K562 (cell line): ENCODE data around the gene GOSR1. TPM values are rescaled to one million over a fixed set of nuclear protein-coding genes. Genes with fewer than 3 reads are reported as not detected.

ENCODE experiments used
- ATAC-seq: fragments of 200-7000 bp; cut with Tn5 transposase; 3 replicates; pipeline ENCODE4 v1.9.1; 2020; ENCODE audit warnings: moderate library complexity
- BruUV-seq: library from RNA; stranded (reverse); fragments of 400-500 nt; replicated peaks from 2 replicates; lab custom pipeline; 2021; lab: Mats Ljungman, UMichigan
- CTCF ChIA-PET: fragments of 300-600 bp; formaldehyde crosslinking; extraction: SDS; loops from one replicate; lab custom pipeline; 2021; ENCODE audit warnings: low intra/inter-chr PET ratio; lab: Yijun Ruan, JAX
- POLR2A ChIA-PET: fragments of 300-600, 350-650 bp; sonication (Branson Sonifier 250); formaldehyde crosslinking; extraction: SDS; loops from one replicate; lab custom pipeline; 2021; ENCODE audit warnings: antibody characterized with exemption, inconsistent platforms; lab: Yijun Ruan, JAX
- DNase-seq, 4 experiments: peaks; one replicate each; pipeline versions ENCODE4 v3.0.0 to v3.0.0-alpha.2; 2011 to 2018; ENCODE audit warnings: low spot score in 3 of 4, mixed read lengths in 3 of 4; ENCODE audit errors: extremely low read depth in 1 of 4
- FAIRE-seq: peaks from 2 replicates; lab custom pipeline; 2011; peaks lifted over from hg19 to GRCh38; lab: Jason Lieb, UNC
- H2AFZ ChIP-seq: 2 replicates; pipeline ENCODE4 v1.6.0; 2011; ENCODE audit warnings: low read depth, low read length, control low read depth, inconsistent platforms
- H3K27ac ChIP-seq: fragments of 200-600 bp; 3 replicates; pipeline ENCODE4 v1.8.0; 2011; ENCODE audit warnings: low read depth, mild to moderate bottlenecking, control low read depth, inconsistent platforms, low read length, moderate library complexity, mixed read lengths; ENCODE audit errors: extremely low read depth
- H3K27me3 ChIP-seq, 2 experiments: fragments of 300-600 bp in 1 of 2; 2 replicates in 1 of 2; 3 replicates in 1 of 2; pipeline versions ENCODE4 v1.6.0 to v1.8.0; 2011; ENCODE audit warnings: inconsistent platforms in 2 of 2, low read length in 2 of 2, mild to moderate bottlenecking in 1 of 2, mixed read lengths in 1 of 2, moderate library complexity in 1 of 2; ENCODE audit not compliant: control insufficient read depth in 2 of 2, insufficient read depth in 2 of 2
- H3K36me3 ChIP-seq: fragments of 300-600 bp; 3 replicates; pipeline ENCODE4 v1.8.0; 2011; ENCODE audit warnings: mild to moderate bottlenecking, low read length, inconsistent platforms; ENCODE audit not compliant: control insufficient read depth, insufficient read depth
- H3K4me1 ChIP-seq, 2 experiments: fragments of 200-600 bp in 1 of 2; replicated peaks in 1 of 2; 2 replicates in 1 of 2; 3 replicates in 1 of 2; pipeline versions ENCODE4 v1.5.1 to v1.8.0; 2011; ENCODE audit warnings: inconsistent platforms in 2 of 2, low read length in 2 of 2, mild to moderate bottlenecking in 1 of 2, mixed read lengths in 1 of 2, moderate library complexity in 1 of 2; ENCODE audit not compliant: control insufficient read depth in 2 of 2, insufficient read depth in 2 of 2
- H3K4me2 ChIP-seq: 2 replicates; pipeline ENCODE4 v1.6.1; 2011; ENCODE audit warnings: low read length, control low read depth, inconsistent platforms, mixed read lengths; ENCODE audit not compliant: insufficient read depth
- H3K4me3 ChIP-seq: fragments of 200-600 bp; sonication (generic), shearing (Covaris generic); 2 replicates; pipeline ENCODE4 v1.5.1; 2016; ENCODE audit warnings: control low read depth, inconsistent platforms
- H3K79me2 ChIP-seq: fragments of 200-600 bp; 3 replicates; pipeline ENCODE4 v1.8.0; 2011; ENCODE audit warnings: low read length, inconsistent platforms; ENCODE audit not compliant: control insufficient read depth, insufficient read depth
- H3K9ac ChIP-seq, 2 experiments: 2 replicates each; pipeline versions ENCODE4 v1.6.0 to v1.6.1; 2011; ENCODE audit warnings: low read depth in 2 of 2, low read length in 2 of 2, control low read depth in 1 of 2, inconsistent platforms in 1 of 2, mild to moderate bottlenecking in 1 of 2, mixed read lengths in 1 of 2; ENCODE audit not compliant: insufficient read depth in 1 of 2
- H3K9me1 ChIP-seq: one replicate; pipeline ENCODE4 v1.6.0; 2011; ENCODE audit warnings: inconsistent platforms, mild to moderate bottlenecking, low read length, moderate library complexity; ENCODE audit not compliant: control insufficient read depth, insufficient read depth
- H3K9me3 ChIP-seq: replicated peaks from 2 replicates; pipeline ENCODE4 v1.5.1; 2011; ENCODE audit warnings: low read depth, low read length, inconsistent platforms; ENCODE audit not compliant: control insufficient read depth, insufficient read depth
- H4K20me1 ChIP-seq: replicated peaks from 2 replicates; pipeline ENCODE4 v1.6.1; 2011; ENCODE audit warnings: low read length, inconsistent platforms, mixed read lengths; ENCODE audit not compliant: control insufficient read depth, insufficient read depth
- BRF2 ChIP-seq: IDR thresholded peaks from 3 replicates; pipeline ENCODE4 v1.6.1; 2011; ENCODE audit warnings: borderline replicate concordance, mild to moderate bottlenecking; ENCODE audit not compliant: insufficient read length, insufficient read depth
- CREM ChIP-seq: IDR thresholded peaks from 2 replicates; pipeline ENCODE4 v1.6.1; 2014; ENCODE audit warnings: antibody characterized with exemption, low read depth
- DPF2 ChIP-seq: fragments of 450-650 bp; IDR thresholded peaks from 2 replicates; pipeline ENCODE4 v1.6.1; 2016
- FOXP4 ChIP-seq: sonication (generic); formaldehyde crosslinking; IDR thresholded peaks from 2 replicates; pipeline ENCODE4 v1.8.0; 2022; ENCODE audit warnings: mild to moderate bottlenecking, missing genetic modification reagents, borderline replicate concordance
- GABPA ChIP-seq: fragments of 200-800 bp; sonication (Bioruptor generic); conservative IDR thresholded peaks from 2 replicates; pipeline ENCODE4 v1.6.1; 2016; ENCODE audit warnings: low read depth, missing genetic modification characterization, missing compliant biosample characterization
- KLF13 ChIP-seq: fragments of 450-650 bp; IDR thresholded peaks from 2 replicates; pipeline ENCODE4 v1.6.1; 2016; ENCODE audit warnings: missing genetic modification characterization, low read depth, mild to moderate bottlenecking, missing compliant biosample characterization, moderate library complexity, borderline replicate concordance
- KLF6 ChIP-seq: fragments of 250-450 bp; sonication (Bioruptor Pico); IDR thresholded peaks from 2 replicates; pipeline ENCODE4 v1.4.0; 2020; ENCODE audit warnings: mild to moderate bottlenecking, moderate library complexity, borderline replicate concordance
- NFIC ChIP-seq: fragments of 450-650 bp; IDR thresholded peaks from 2 replicates; pipeline ENCODE4 v1.6.1; 2017; ENCODE audit warnings: mild to moderate bottlenecking, inconsistent platforms
- NFIX ChIP-seq: fragments of 250-450 bp; sonication (Bioruptor Pico); IDR thresholded peaks from 2 replicates; pipeline ENCODE4 v1.4.0; 2020; ENCODE audit warnings: low read depth, mild to moderate bottlenecking, moderate library complexity
- NKRF ChIP-seq: fragments of 450-650 bp; IDR thresholded peaks from 2 replicates; pipeline ENCODE4 v1.6.1; 2016; ENCODE audit warnings: borderline replicate concordance
- PRMT5 ChIP-seq: sonication (generic); formaldehyde crosslinking; IDR thresholded peaks from 2 replicates; pipeline ENCODE4 v1.5.0; 2020; ENCODE audit warnings: missing genetic modification reagents
- TBL1XR1 ChIP-seq, 2 experiments: IDR thresholded peaks; 2 replicates each; pipeline ENCODE4 v1.6.1; 2012; ENCODE audit warnings: improper control_type of control experiment in 2 of 2, low read length in 2 of 2, mild to moderate bottlenecking in 1 of 2
- ZNF184 ChIP-seq: sonication (generic); formaldehyde crosslinking; IDR thresholded peaks from 2 replicates; pipeline ENCODE4 v1.5.0; 2020; ENCODE audit warnings: missing genetic modification reagents
- ZNF584 ChIP-seq: fragments of 200-800 bp; sonication (Bioruptor generic); IDR thresholded peaks from 2 replicates; pipeline ENCODE4 v1.6.1; 2016; ENCODE audit warnings: low read depth, mild to moderate bottlenecking, missing genetic modification characterization, missing compliant biosample characterization
- ZNF79 ChIP-seq: fragments of 250-450 bp; sonication (Bioruptor Pico); IDR thresholded peaks from 2 replicates; pipeline ENCODE4 v1.4.0; 2020; ENCODE audit warnings: low read depth, mild to moderate bottlenecking, moderate library complexity
- in situ Hi-C: fragments of 300-500 bp; cut with MboI; formaldehyde crosslinking; loops from 4 replicates; pipeline ENCODE4 v1.15.0; 2018; ENCODE audit warnings: inconsistent platforms, mixed read lengths
- intact Hi-C: fragments of 100-400 bp; cut with micrococcal nuclease; formaldehyde crosslinking; loops from 2 replicates; pipeline ENCODE4 v1.14.2; 2022
- polyA plus RNA-seq, 8 experiments: library from polyadenylated mRNA; depleted of rRNA in 4 of 8; stranded (reverse) in 5 of 8; unstranded in 3 of 8; fragments of >200 nt; fragmentation: Nextera tagmentation in 2 of 8; fragmentation: Illumina TruSeq in 1 of 8; extraction: Ambion mirVana in 2 of 8; extraction: Trizol in 1 of 8; gene quantifications; 2 replicates each; pipeline versions ENCODE4 v1.2.1 to v1.2.3, GENCODE V29; 2011 to 2014; ENCODE audit warnings: inconsistent platforms in 1 of 8, missing spikeins in 1 of 8
- total RNA-seq, 7 experiments: library from RNA; depleted of rRNA in 6 of 7; stranded (reverse); fragments of >200 nt in 6 of 7; fragmentation: Illumina TruSeq in 2 of 7; extraction: Trizol in 2 of 7; gene quantifications; 2 replicates each; pipeline versions ENCODE4 v1.2.1 to v1.2.3, GENCODE V29; 2011 to 2021; ENCODE audit warnings: low replicate concordance in 1 of 7

GOSR1 gene
- total and polyA plus RNA-seq, 9 of the 15 experiments (the other 6 are each of a cell fraction or from before 2014, with no cell fraction given) = 17.6 to 95.5 (median 33.3) TPM

- TF ChIP-seq FOXP4 (no peak), GABPA (tag) (no peak)
These were observed 16.6 kb downstream of the GOSR1 start (continued) for GRCh38 chr17:30493780-30494179.

- Histone ChIP-seq H3K4me1 (no peaks in the 10 kb centered on the region), H2AFZ (no peak overlapping the region), H3K79me2 (no peaks in the 10 kb centered on the region), H3K9me1 (no peaks in the 10 kb centered on the region)
- POLR2A ChIA-PET = interaction anchor here (0.8 kb wide), 1 partner anchor 23 kb away, joined by 3 read pairs; no protein-coding TSS in a partner anchor
- no TSS peak for BruUV-seq
- intact Hi-C loops (no loop called here), in situ Hi-C loops (no loop called here)
- no peak for DNase-seq
- TF ChIP-seq DPF2 = no peak
- TF ChIP-seq ZNF584 (CRISPR knock-in tag) = no peak
- TF ChIP-seq ZNF79 (CRISPR knock-in tag) = no peak
- TF ChIP-seq KLF13 = no peak
- TF ChIP-seq NFIC = peak; percentile 79
- no peak for TF ChIP-seq ZNF184 (CRISPR knock-in tag)
- no peak for TF ChIP-seq KLF6 (CRISPR knock-in tag)
- no peak for TF ChIP-seq BRF2
- TF ChIP-seq NKRF = no peak
- no peak for TF ChIP-seq PRMT5 (CRISPR knock-in tag)
- no peak for TF ChIP-seq TBL1XR1 (IDR thresholded peaks at IDR 0.05; ENCODE audit: low read length in 2 of 2)
- no peak for TF ChIP-seq CREM
- peak; percentile 5; the same call in 1 of the 2 replicates for TF ChIP-seq NFIX (CRISPR knock-in tag)
- TF ChIP-seq, all 486 proteins: peak for 2
- no peak overlapping the region for H3K27ac ChIP-seq
- no peak overlapping the region for H3K4me2 ChIP-seq
- ATAC-seq = no peak
- no peaks in the 10 kb centered on the region for H4K20me1 ChIP-seq
- H3K9me3 ChIP-seq = no peaks in the 10 kb centered on the region
- no peak for FAIRE-seq
- H3K27me3 ChIP-seq = no peaks in the 10 kb centered on the region
- H3K36me3 ChIP-seq = peaks cover 91% of the 10 kb centered on the region
- no peak overlapping the region for H3K4me3 ChIP-seq
- CTCF ChIA-PET = no interaction called here
- H3K9ac ChIP-seq = no peak overlapping the region
These were observed 18.4 kb downstream of the GOSR1 start for GRCh38 chr17:30495586-30495985.
